Gastroesophageal sphincter (tissue), 3 donors: ENCODE measurements around the gene MUS81.

ENCODE experiments used
- POLR2A ChIP-seq, 2 donors: fragments of 450-650 bp; IDR thresholded peaks; one replicate each; pipeline ENCODE4 v1.6.1; 2017; ENCODE audit warnings: antibody characterized with exemption in 2 of 2, mild to moderate bottlenecking in 2 of 2, moderate library complexity in 1 of 2
- TF ChIP-seq, protein P1 (sequence below), 4 experiments: fragments of 200-600 bp in 2 of 4; fragments of 450-650 bp in 2 of 4; sonication (generic) in 1 of 4; IDR thresholded peaks; one replicate each; pipeline ENCODE4 v1.5.1; 2017 to 2019; ENCODE audit warnings: antibody characterized with exemption in 4 of 4, mild to moderate bottlenecking in 2 of 4, moderate library complexity in 2 of 4

DNA sequence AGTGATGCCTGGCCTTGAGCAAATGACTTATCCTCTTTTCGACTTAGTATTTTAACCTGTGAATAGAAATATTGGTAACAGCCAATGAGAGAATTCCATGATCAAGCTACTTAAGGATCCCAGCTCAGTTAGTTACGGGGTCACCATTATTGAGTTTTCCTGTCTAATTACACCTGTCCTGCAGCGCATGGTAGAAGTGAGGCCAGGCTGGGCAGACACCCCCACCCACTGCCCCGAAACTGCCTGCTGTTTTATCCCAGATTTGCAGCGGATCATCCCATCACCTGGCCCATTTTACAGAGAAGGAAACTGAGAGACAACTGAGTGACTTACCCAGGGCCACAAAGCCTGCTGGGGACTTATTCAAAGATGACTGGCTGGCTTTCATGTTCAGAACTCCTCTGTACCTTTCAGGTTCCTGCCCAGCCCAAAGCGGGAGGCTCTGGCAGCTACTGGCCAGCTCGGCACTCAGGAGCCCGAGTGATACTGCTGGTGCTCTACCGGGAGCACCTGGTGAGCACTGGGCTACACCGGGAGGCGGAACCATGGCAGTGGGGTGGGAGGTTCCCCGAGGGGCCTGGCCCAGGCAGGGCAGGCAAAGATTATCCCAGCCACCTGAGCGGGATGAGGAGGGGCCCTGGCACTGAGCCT is 1.4 kb downstream of the MUS81 start:
- TF ChIP-seq, protein P1, sequence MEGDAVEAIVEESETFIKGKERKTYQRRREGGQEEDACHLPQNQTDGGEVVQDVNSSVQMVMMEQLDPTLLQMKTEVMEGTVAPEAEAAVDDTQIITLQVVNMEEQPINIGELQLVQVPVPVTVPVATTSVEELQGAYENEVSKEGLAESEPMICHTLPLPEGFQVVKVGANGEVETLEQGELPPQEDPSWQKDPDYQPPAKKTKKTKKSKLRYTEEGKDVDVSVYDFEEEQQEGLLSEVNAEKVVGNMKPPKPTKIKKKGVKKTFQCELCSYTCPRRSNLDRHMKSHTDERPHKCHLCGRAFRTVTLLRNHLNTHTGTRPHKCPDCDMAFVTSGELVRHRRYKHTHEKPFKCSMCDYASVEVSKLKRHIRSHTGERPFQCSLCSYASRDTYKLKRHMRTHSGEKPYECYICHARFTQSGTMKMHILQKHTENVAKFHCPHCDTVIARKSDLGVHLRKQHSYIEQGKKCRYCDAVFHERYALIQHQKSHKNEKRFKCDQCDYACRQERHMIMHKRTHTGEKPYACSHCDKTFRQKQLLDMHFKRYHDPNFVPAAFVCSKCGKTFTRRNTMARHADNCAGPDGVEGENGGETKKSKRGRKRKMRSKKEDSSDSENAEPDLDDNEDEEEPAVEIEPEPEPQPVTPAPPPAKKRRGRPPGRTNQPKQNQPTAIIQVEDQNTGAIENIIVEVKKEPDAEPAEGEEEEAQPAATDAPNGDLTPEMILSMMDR (IDR thresholded peaks at IDR 0.05): no peak
- no peak for TF ChIP-seq POLR2A (IDR thresholded peaks at IDR 0.05)
